HepG2 (cell line): ENCODE results near the gene UTP3. TPM values are rescaled to one million over a fixed set of nuclear protein-coding genes. Genes with fewer than 3 reads are reported as not detected.
A peak's percentile ranks its signal among the peaks of the same experiment; 100 is the strongest.

Experiments used
- ATAC-seq: fragments of 200-7000 bp; cut with Tn5 transposase; 3 replicates; pipeline ENCODE4 v1.9.1; 2020; ENCODE audit warnings: mild to moderate bottlenecking, moderate library complexity
- BruUV-seq: library from RNA; stranded (reverse); fragments of 400-500 nt; replicated peaks from 2 replicates; lab custom pipeline; 2021; lab: Mats Ljungman, UMichigan
- CTCF ChIA-PET: fragments of 300-600 bp; formaldehyde crosslinking; extraction: SDS; loops from one replicate; lab custom pipeline; 2021; ENCODE audit warnings: low total read pairs, inconsistent platforms, low intra/inter-chr PET ratio; lab: Yijun Ruan, JAX
- POLR2A ChIA-PET: fragments of 350-600 bp; sonication (Branson Sonifier 250); formaldehyde crosslinking; loops from one replicate; lab custom pipeline; 2020; ENCODE audit warnings: antibody characterized with exemption, inconsistent platforms; lab: Yijun Ruan, JAX
- DNase-seq: peaks from one replicate; pipeline ENCODE4 v3.0.0-alpha.2; 2015; ENCODE audit warnings: low spot score
- FAIRE-seq: peaks from 3 replicates; lab custom pipeline; 2011; peaks lifted over from hg19 to GRCh38; lab: Jason Lieb, UNC
- H2AFZ ChIP-seq: one replicate; pipeline ENCODE4 v1.6.1; 2011; ENCODE audit warnings: low read length, inconsistent platforms
- H3K27ac ChIP-seq: fragments of 300-600 bp; 3 replicates; pipeline ENCODE4 v1.8.0; 2011; ENCODE audit warnings: mixed run types, mild to moderate bottlenecking, mixed read lengths, low read length, inconsistent platforms; ENCODE audit not compliant: insufficient read depth; ENCODE audit errors: extremely low read length
- H3K27me3 ChIP-seq, 2 experiments: fragments of 200-600 bp in 1 of 2; 2 replicates in 1 of 2; 3 replicates in 1 of 2; pipeline versions ENCODE4 v1.6.0 to v1.8.0; 2011; ENCODE audit warnings: low read length in 2 of 2, mild to moderate bottlenecking in 2 of 2, moderate library complexity in 2 of 2, inconsistent platforms in 1 of 2; ENCODE audit not compliant: insufficient read depth in 2 of 2, control insufficient read depth in 1 of 2
- H3K36me3 ChIP-seq, 2 experiments: fragments of 200-600 bp in 1 of 2; replicated peaks in 1 of 2; 2 replicates in 1 of 2; 3 replicates in 1 of 2; pipeline versions ENCODE4 v1.5.1 to v1.8.0; 2011; ENCODE audit warnings: low read length in 2 of 2, inconsistent platforms in 1 of 2; ENCODE audit not compliant: insufficient read depth in 2 of 2, control insufficient read depth in 1 of 2
- H3K4me1 ChIP-seq: 2 replicates; pipeline ENCODE4 v1.5.1; 2012; ENCODE audit warnings: low read length, inconsistent platforms; ENCODE audit not compliant: insufficient read depth
- H3K4me2 ChIP-seq: 2 replicates; pipeline ENCODE4 v1.6.0; 2011; ENCODE audit warnings: low read depth, low read length, inconsistent platforms
- H3K4me3 ChIP-seq, 3 experiments: fragments of 200-600 bp in 1 of 3; sonication (generic), shearing (Covaris generic) in 1 of 3; replicated peaks in 1 of 3; 2 replicates each; pipeline ENCODE4 v1.5.1; 2011 to 2016; ENCODE audit warnings: low read length in 3 of 3, inconsistent platforms in 2 of 3, low read depth in 2 of 3, mild to moderate bottlenecking in 2 of 3, control low read depth in 1 of 3, mixed read lengths in 1 of 3; ENCODE audit not compliant: insufficient read depth in 1 of 3
- H3K79me2 ChIP-seq: one replicate; pipeline ENCODE4 v1.6.1; 2011; ENCODE audit warnings: low read length, inconsistent platforms; ENCODE audit not compliant: insufficient read depth
- H3K9ac ChIP-seq: 2 replicates; pipeline ENCODE4 v1.6.0; 2011; ENCODE audit warnings: mild to moderate bottlenecking, low read depth, low read length, inconsistent platforms; ENCODE audit not compliant: insufficient read depth
- H3K9me3 ChIP-seq: 2 replicates; pipeline ENCODE4 v1.5.1; 2012; ENCODE audit warnings: mild to moderate bottlenecking, low read length
- H4K20me1 ChIP-seq: 2 replicates; pipeline ENCODE4 v1.6.0; 2011; ENCODE audit warnings: inconsistent platforms, mild to moderate bottlenecking, low read length, moderate library complexity; ENCODE audit not compliant: insufficient read depth
- CENPBD1 ChIP-seq: sonication (generic); formaldehyde crosslinking; IDR thresholded peaks from 2 replicates; pipeline ENCODE4 v1.8.0; 2022; ENCODE audit warnings: missing genetic modification reagents, low read depth, mild to moderate bottlenecking, borderline replicate concordance
- FOXA1 ChIP-seq, 2 experiments: fragments of 450-650 bp in 1 of 2; sonication (generic) in 1 of 2; formaldehyde crosslinking in 1 of 2; IDR thresholded peaks; 2 replicates each; pipeline versions ENCODE4 v1.4.0 to v1.6.1; 2016 to 2020; ENCODE audit warnings: missing genetic modification reagents in 1 of 2
- GPN1 ChIP-seq: sonication (generic); formaldehyde crosslinking; IDR thresholded peaks from 2 replicates; pipeline ENCODE4 v1.5.1; 2020; ENCODE audit warnings: missing genetic modification reagents, borderline replicate concordance
- IRF2 ChIP-seq: IDR thresholded peaks from 2 replicates; pipeline ENCODE4 v1.6.1; 2018; ENCODE audit warnings: missing genetic modification reagents, missing compliant biosample characterization
- ISX ChIP-seq: sonication (generic); formaldehyde crosslinking; conservative IDR thresholded peaks from 2 replicates; pipeline ENCODE4 v1.5.0; 2020; ENCODE audit warnings: missing genetic modification reagents
- MAFG ChIP-seq: sonication (generic); formaldehyde crosslinking; IDR thresholded peaks from 2 replicates; pipeline ENCODE4 v1.5.1; 2020; ENCODE audit warnings: mild to moderate bottlenecking, missing genetic modification reagents
- MAFK ChIP-seq, 2 experiments: IDR thresholded peaks in 1 of 2; conservative IDR thresholded peaks in 1 of 2; 2 replicates each; pipeline ENCODE4 v1.6.1; 2011; ENCODE audit warnings: improper control_type of control experiment in 2 of 2, low read length in 2 of 2
- NFIB ChIP-seq: sonication (generic); formaldehyde crosslinking; IDR thresholded peaks from 2 replicates; pipeline ENCODE4 v1.9.0; 2021; ENCODE audit warnings: missing genetic modification reagents, mild to moderate bottlenecking, borderline replicate concordance
- SP4 ChIP-seq: sonication (generic); formaldehyde crosslinking; IDR thresholded peaks from 2 replicates; pipeline ENCODE4 v1.8.1; 2023; ENCODE audit warnings: mild to moderate bottlenecking, missing genetic modification reagents
- U2AF2 ChIP-seq: fragments of 200-400 bp; formaldehyde crosslinking; IDR thresholded peaks from 2 replicates; pipeline ENCODE4 v1.6.1; 2017; ENCODE audit warnings: low read depth, mild to moderate bottlenecking, low read length
- XRCC5 ChIP-seq: fragments of 200-400 bp; formaldehyde crosslinking; optimal IDR thresholded peaks from 2 replicates; pipeline ENCODE3; 2017; ENCODE audit warnings: mild to moderate bottlenecking, low read length
- ZEB1 ChIP-seq: IDR thresholded peaks from 2 replicates; pipeline ENCODE4 v1.6.1; 2012; ENCODE audit warnings: mild to moderate bottlenecking, low read depth, inconsistent platforms; ENCODE audit not compliant: insufficient replicate concordance
- ZNF24 ChIP-seq: fragments of 450-650 bp; IDR thresholded peaks from 2 replicates; pipeline ENCODE4 v1.6.1; 2017; ENCODE audit warnings: antibody characterized with exemption, mild to moderate bottlenecking
- ZNF296 ChIP-seq: sonication (generic); formaldehyde crosslinking; conservative IDR thresholded peaks from 2 replicates; pipeline ENCODE4 v1.5.0; 2020; ENCODE audit warnings: mild to moderate bottlenecking, missing genetic modification reagents
- ZNF775 ChIP-seq: sonication (generic); formaldehyde crosslinking; IDR thresholded peaks from 2 replicates; pipeline ENCODE4 v1.4.0; 2020; ENCODE audit warnings: missing genetic modification reagents, mild to moderate bottlenecking, moderate library complexity, borderline replicate concordance
- ZSCAN9 ChIP-seq: IDR thresholded peaks from 2 replicates; pipeline ENCODE4 v1.6.1; 2016; ENCODE audit warnings: borderline replicate concordance
- WGBS: methylation state at CpG from one replicate; pipeline ENCODE4 v1.1.6; 2017; ENCODE audit warnings: low lambda C conversion rate; 5-methylcytosine and 5-hydroxymethylcytosine counted together
- in situ Hi-C: cut with HindIII; loops from 2 replicates; pipeline ENCODE4 v1.10.0; 2017; ENCODE audit warnings: low pct_unique_long_range_greater_than_20kb; ENCODE audit not compliant: extremely low pct_ligation_motif_present
- intact Hi-C: fragments of 100-400 bp; cut with micrococcal nuclease; formaldehyde crosslinking; loops from one replicate; pipeline ENCODE4 v1.10.0; 2022; ENCODE audit not compliant: unreplicated experiment
- polyA plus RNA-seq, 8 experiments: library from polyadenylated mRNA; depleted of rRNA in 3 of 8; stranded (reverse) in 7 of 8; unstranded in 1 of 8; fragments of >200 nt; fragmentation: Illumina TruSeq in 4 of 8; extraction: Trizol in 4 of 8; gene quantifications; 2 replicates each; pipeline versions ENCODE4 v1.2.1 to v1.2.3, GENCODE V29; 2011 to 2016; ENCODE audit warnings: low read depth in 4 of 8, missing spikeins in 1 of 8, mixed read lengths in 1 of 8; ENCODE audit not compliant: insufficient read depth in 1 of 8
- total RNA-seq, 5 experiments: library from RNA; depleted of rRNA; stranded (reverse); fragments of >200 nt; fragmentation: Illumina TruSeq; extraction: Trizol; gene quantifications; 2 replicates each; pipeline ENCODE4 v1.2.3, GENCODE V29; 2016; ENCODE audit warnings: low read depth in 1 of 5
- TF ChIP-seq, protein P1 (sequence below): sonication (generic); formaldehyde crosslinking; IDR thresholded peaks from 2 replicates; pipeline ENCODE4 v1.5.0; 2020; ENCODE audit warnings: mild to moderate bottlenecking, missing genetic modification reagents, borderline replicate concordance

UTP3 gene
- total and polyA plus RNA-seq, 2 of the 13 experiments (the other 11 are each of a cell fraction or from before 2014, with no cell fraction given), result 6.9 to 19.5 TPM

- TF ChIP-seq, protein P1, sequence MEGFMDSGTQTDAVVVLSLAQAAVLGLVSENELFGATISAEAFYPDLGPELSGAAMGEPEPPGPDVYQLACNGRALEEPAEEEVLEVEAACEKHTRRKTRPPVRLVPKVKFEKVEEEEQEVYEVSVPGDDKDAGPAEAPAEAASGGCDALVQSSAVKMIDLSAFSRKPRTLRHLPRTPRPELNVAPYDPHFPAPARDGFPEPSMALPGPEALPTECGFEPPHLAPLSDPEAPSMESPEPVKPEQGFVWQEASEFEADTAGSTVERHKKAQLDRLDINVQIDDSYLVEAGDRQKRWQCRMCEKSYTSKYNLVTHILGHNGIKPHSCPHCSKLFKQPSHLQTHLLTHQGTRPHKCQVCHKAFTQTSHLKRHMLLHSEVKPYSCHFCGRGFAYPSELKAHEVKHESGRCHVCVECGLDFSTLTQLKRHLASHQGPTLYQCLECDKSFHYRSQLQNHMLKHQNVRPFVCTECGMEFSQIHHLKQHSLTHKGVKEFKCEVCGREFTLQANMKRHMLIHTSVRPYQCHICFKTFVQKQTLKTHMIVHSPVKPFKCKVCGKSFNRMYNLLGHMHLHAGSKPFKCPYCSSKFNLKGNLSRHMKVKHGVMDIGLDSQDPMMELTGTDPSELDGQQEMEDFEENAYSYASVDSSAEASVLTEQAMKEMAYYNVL, result peak; percentile 32; the same call in 1 of the 2 replicates
- no peak for TF ChIP-seq FOXA1 (IDR thresholded peaks at IDR 0.05)
- TF ChIP-seq FOXA1 (CRISPR knock-in tag; IDR thresholded peaks at IDR 0.05), result peak; percentile 63
Measured at GRCh38 chr4:70709611-70710205, 21.4 kb downstream of the UTP3 start (continued).

- BruUV-seq, result no TSS peak
- H2AFZ ChIP-seq, result no peak overlapping the region
- DNase-seq (no peak), FAIRE-seq (no peak), ATAC-seq (no peak)
- peak overlapping the region; percentile 7 for H3K27ac ChIP-seq
- TF ChIP-seq ZEB1 (no peak), ISX (CRISPR knock-in tag) (no peak), U2AF2 (no peak), NFIB (no peak), MAFK (conservative IDR thresholded peaks at IDR 0.05 in 1 of 2, IDR thresholded peaks at IDR 0.05 in 1 of 2; ENCODE audit: low read length in 2 of 2) (no peak), ZNF775 (CRISPR knock-in tag) (no peak), IRF2 (CRISPR knock-in tag) (no peak), MAFG (CRISPR knock-in tag) (no peak), ZNF296 (no peak), ZSCAN9 (CRISPR knock-in tag) (no peak), CENPBD1 (no peak), ZNF24 (no peak), SP4 (CRISPR knock-in tag) (no peak), XRCC5 (no peak), GPN1 (no peak)
- CTCF ChIA-PET, result no interaction called here
- in situ Hi-C loops (no loop called here), intact Hi-C loops (no loop called here)
- no peaks in the 10 kb centered on the region for H3K36me3 ChIP-seq
- no peak overlapping the region for H3K9ac ChIP-seq
- POLR2A ChIA-PET, result no interaction called here
- H4K20me1 ChIP-seq, result no peaks in the 10 kb centered on the region
- H3K79me2 ChIP-seq, result peaks cover 36% of the 10 kb centered on the region
- no peaks in the 10 kb centered on the region for H3K9me3 ChIP-seq
- peaks cover 79% of the 10 kb centered on the region for H3K4me1 ChIP-seq
- peak overlapping the region; percentile 15; the same call in 1 of the 2 replicates for H3K4me2 ChIP-seq
- WGBS, result 61% methylated on average over 3 of the region's 3 CpGs
- no peak overlapping the region for H3K4me3 ChIP-seq
- H3K27me3 ChIP-seq, result no peaks in the 10 kb centered on the region
Measured at GRCh38 chr4:70711599-70711998, 23.3 kb downstream of the UTP3 start.
